ENCODE measurements around the gene VCL.
"Not testable (repeated sequence)": the region's sequence is repeated elsewhere in the genome, so short reads cannot be mapped to it uniquely, and the experiment has no call there.

VCL gene

GRCh38 chr10:73997787-73998622 lies at the start of gene VCL:
TSS of gene VCL (plus strand) at chr10:73998116. CDS start at chr10:73998208, 92 bp downstream.
- intact Hi-C loops (cut with DNase I) = loop anchor here (5.0 kb wide), 1 partner anchor 79 kb away; no protein-coding TSS in a partner anchor
- DNase-seq = peak; percentile 93 to 100 (median 96)

GRCh38 chr10:73948947-73949633 lies 48.8 kb upstream of the VCL start:
- DNase-seq = no peak
- intact Hi-C loops (cut with DNase I) = no loop called here

GRCh38 chr10:73950155-73950948 lies 47.6 kb upstream of the VCL start:
- no peak for DNase-seq
- intact Hi-C loops (cut with DNase I) = no loop called here

- intact Hi-C loops (cut with DNase I) = no loop called here
- DNase-seq = no peak
Measured at GRCh38 chr10:73953665-73954064, 44.3 kb upstream of the VCL start.

GRCh38 chr10:73954737-73955136 lies 43.2 kb upstream of the VCL start:
- intact Hi-C loops (cut with DNase I) = no loop called here
- DNase-seq = no peak

DNA sequence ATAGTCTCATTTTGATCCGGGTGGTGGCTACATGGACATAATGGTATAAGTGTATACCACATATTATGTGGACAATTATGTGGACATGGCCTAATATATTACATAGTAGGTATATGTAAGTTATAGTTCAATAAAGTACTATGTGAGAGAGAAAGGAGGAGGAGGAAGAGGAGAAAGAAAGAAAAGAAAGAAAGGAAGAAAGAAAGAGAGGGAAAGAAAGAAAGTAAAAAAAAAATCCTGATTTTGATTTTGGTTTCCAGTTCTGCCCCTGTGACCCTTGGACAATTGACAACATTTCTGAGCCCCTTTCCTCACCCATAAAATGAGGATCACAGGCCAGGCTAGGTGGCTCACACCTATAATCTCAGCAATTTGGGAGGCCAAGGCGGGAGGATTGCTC lies 42.2 kb upstream of the VCL start:
- intact Hi-C loops (cut with DNase I) = no loop called here
- no peak for DNase-seq

GRCh38 chr10:73956476-73957359 lies 41.2 kb upstream of the VCL start:
- peak in 1 of 10 donors; percentile 52 for DNase-seq
- intact Hi-C loops (cut with DNase I) = no loop called here

DNA sequence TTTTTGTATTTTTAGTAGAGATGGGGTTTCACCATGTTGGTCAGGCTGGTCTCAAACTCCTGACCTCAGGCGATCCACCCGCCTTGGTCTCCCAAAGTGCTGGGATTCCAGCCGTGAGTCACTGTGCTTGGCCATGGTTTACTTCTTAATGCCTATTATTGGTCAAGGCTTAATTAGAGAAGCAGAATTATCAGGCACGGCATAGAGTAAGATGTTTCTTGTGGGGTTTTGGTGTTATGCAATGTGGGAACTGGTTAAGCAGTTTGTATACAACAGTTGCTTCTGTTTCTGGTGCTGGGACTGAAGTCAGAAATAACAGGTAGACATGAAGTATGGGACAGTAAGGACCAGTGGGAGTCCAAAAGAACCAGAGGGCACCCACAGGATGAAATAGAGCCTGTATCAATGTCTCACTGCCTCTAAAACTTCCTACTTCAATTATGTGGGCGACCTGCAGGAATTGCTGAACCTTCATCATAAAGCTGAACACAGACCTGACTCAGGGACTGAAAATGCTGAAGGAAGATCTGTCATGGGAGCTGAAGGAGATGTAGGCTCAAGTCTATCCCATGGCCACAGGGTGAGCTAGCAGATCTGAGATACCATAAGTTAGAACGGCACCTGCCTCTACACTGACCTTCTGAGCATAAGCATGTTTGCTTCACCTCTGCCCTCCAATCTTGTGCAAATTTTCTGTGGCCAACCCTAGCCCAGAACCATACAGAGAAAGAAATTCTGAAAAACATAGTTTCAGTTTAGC lies 38.3 kb upstream of the VCL start:
- intact Hi-C loops (cut with DNase I) = no loop called here

DNA sequence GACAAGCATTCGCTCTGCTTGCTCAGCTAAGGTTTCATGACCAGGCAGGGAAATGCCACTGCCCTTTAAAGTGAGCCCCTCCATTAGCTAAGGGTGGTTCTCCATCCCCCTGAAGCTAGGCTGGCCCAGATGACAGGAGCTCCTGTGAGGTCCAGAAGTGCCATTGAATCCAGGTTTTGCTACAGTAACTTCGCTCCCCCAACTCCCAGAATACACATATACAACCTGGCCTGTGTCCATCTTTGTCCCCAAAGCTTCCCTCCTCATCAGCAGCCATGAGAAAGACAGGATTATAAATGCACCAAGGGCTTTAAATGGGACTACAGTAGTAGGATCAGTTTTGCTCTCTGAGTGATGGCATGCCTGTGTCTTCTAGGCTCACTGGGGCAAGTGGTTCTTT lies 35.5 kb upstream of the VCL start:
- no peak for DNase-seq
- intact Hi-C loops (cut with DNase I) = no loop called here

More for the DNA sequence above, 38.3 kb upstream of the VCL start:
- DNase-seq = no peak

DNA sequence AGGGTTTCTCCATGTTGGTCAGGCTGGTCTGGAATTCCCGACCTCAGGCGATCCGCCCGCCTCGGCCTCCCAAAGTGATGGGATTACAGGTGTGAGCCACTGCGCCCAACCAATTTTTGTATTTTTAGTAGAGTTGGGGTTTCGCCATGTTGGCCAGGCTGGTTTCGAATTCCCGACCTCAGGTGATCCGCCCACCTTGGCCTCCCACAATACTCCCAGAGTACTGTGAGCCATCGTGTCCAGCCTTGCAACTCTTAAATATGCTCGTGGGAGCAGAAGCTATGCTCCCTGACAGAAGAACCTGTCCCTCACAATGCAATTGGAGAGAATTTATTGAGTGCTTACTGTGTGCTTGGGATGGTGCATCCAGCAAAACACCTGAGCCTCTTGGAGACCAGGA lies 34.4 kb upstream of the VCL start:
- intact Hi-C loops (cut with DNase I); DNase-seq: not testable (repeated sequence)

- intact Hi-C loops (cut with DNase I) = no loop called here
- no peak for DNase-seq
Measured at GRCh38 chr10:73964743-73965142, 33.2 kb upstream of the VCL start.

GRCh38 chr10:73965267-73965889 lies 32.5 kb upstream of the VCL start:
- intact Hi-C loops (cut with DNase I); DNase-seq: not testable (repeated sequence)

DNA sequence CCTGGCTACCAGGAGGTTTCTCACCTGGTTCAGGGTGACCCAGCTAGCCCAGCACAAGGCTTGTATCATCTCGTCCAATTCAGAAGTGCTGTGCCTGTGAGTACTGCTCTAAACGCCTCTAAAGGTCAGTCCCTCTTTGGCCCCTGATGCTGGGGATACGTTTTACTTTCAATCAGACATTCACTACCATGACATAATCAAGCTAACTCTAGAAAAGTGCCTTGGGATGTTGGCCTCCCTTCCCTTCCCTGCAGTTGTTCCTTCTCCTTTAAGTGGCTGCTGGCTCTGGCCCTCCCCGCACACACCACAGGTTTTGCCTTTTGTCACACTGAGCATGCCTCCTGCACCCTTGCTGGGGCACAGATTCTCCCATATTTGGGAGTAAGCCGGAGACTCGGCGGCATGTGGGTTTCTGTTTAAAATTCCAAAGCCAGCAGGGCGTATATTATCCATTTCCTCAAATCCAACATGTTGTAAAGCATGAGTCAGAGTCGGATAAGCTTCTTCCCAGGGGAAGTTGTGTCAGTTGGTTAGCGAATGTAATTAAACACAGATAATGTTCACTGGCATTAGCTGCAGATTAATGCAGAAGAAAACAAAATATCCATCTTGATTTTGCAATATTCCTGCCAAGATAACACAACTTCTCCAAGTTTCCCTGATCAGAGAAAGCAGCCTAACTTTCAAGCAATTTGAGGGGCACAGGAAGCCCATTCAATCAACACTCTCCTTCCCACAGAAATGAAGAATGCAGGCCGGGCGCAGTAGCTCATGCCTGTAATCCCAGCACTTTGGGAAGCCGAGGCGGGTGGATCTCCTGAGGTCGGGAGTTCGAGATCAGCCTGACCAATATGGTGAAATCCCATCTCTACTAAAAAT lies 31.8 kb upstream of the VCL start:
- peak in 6 of 10 donors; percentile 16 to 89 (median 36) for DNase-seq
- intact Hi-C loops (cut with DNase I) = no loop called here

- DNase-seq = no peak
- intact Hi-C loops (cut with DNase I) = no loop called here
Measured at GRCh38 chr10:73967022-73967429, 30.9 kb upstream of the VCL start.

DNA sequence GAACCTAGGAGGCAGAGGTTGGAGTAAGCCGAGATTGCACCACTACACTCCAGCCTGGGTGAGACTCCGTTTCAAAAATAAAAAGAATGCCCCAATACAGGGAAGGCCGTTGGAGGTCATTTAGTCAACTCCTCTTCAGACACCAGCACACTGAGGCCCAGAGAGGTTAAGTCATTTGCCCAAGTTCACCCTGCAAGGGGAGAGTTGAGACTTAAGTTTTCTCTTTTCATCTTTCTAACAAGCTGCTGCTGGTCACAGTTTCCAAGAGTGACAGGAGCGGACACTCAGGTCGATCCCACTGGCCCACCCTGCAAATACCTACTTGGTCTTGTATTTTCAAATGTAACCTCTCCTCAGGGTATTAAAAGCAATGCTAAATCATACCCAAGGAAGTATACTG lies 30.4 kb upstream of the VCL start:
- DNase-seq = no peak
- intact Hi-C loops (cut with DNase I) = no loop called here

DNA sequence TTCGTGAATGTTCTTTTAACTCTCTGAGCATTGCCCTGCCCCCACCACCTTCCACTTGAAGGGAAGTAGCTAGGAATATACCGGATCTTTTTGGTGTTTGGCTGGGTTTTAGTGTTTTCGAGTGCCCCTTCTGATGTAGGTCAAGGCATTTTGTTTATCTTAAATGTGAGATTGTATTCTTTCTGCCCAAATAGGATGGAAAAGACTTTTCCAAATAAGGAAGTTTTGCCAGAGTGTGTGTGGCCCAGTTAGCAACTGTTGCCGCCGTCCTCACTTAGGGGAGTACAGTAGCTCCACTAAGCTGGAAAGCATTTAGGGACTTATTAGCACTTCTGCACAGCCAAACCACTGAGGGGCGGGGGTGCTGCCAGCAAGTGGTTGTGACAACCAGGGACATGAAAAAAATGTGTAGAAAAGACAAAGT lies 29.8 kb upstream of the VCL start:
- intact Hi-C loops (cut with DNase I) = no loop called here
- DNase-seq = no peak

DNA sequence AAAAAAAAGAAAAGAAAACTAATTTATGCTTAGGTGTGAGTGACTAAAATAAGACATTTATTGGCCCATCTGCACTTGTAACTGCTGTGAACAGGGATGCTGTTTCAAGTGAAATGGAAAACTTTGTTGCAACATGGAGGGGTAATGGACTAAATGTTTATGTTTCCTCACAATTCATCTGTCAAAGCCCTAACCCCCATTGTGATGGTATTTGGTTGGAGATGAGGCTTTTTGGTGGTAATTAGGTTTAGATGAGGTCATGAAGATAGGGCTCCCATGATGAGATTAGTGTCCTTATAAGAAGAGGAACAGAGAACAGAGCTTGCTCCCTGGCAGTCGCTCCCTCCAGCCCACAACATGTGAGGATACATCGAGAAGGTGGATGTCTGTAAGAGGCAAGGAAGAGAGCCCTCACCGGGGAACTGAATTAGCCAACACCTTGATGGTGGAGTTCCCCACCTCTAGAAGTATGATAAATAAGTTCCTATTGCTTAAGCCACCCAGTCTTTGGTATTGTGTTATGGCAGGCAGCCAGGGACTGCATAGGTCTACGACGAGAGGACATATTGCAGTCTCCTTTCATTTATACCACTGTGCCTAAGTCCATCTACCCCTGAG lies 28.6 kb upstream of the VCL start:
- no peak for DNase-seq
- intact Hi-C loops (cut with DNase I) = no loop called here
